ENCODE data around the gene PDPN. TPM values are rescaled to one million over a fixed set of nuclear protein-coding genes. Genes with fewer than 3 reads are reported as not detected.

The PDPN gene
- total and polyA plus RNA-seq, 2 of the 8 experiments (the other 6 are each of a cell fraction or from before 2014, with no cell fraction given): 44.7 to 169 TPM

DNA sequence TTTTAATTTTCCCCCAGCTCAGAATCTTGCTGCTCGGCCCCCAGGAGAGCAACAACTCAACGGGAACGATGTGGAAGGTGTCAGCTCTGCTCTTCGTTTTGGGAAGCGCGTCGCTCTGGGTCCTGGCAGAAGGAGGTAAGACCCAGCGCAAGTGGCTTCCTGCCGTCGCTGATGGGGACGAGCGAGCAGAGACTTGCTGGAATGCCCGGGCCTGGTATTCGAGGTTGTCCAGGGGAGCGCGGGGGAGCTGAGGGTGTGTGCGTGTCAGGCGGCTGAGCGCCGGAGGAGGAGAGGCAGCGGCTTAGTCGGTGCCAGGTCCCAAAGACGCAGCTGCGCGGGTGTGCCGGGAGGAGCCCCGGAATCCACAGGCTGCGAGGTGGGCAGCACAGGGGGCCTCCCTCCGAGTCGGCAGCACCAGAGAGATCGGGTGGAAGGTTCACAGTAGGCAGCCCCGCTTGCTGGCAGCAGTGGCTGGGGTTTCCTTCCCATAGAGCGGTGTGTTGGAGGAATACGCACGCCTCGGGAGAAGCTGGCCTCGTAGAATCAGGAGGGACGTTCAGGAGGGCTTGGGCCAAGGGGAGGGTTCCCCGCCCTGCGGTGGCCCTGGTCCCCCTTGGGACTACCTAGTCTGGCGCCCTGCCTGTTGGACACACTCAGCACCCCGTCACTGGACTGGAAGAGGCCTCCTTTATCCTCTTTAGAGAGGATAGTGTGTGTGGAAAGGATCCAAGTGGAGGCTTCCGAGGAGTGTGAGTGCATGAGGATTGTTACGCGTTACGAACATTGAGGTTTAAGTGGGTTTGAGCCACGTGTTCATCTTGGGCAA, 547 bp downstream of the PDPN start (continued):
- TF ChIP-seq PHF8 (conservative IDR thresholded peaks at IDR 0.05; ENCODE audit: low read depth, low read length) (0 out of 2 replicates have a peak, but pooled peaks have one; percentile 9), EZH2 (IDR thresholded peaks at IDR 0.05; ENCODE audit: low read depth, low read length, severe bottlenecking) (no peak), POU5F1 (IDR thresholded peaks at IDR 0.05; ENCODE audit: low read depth, low read length) (no peak), SIRT6 (IDR thresholded peaks at IDR 0.05; ENCODE audit: low read length) (no peak), JUN (IDR thresholded peaks at IDR 0.05; ENCODE audit: low read depth, low read length) (no peak), KDM4A (IDR thresholded peaks at IDR 0.05; ENCODE audit: low read depth, low read length, severe bottlenecking) (peak; percentile 53), BRCA1 (IDR thresholded peaks at IDR 0.05; ENCODE audit: low read depth, low read length) (no peak), RFX5 (IDR thresholded peaks at IDR 0.05; ENCODE audit: borderline replicate concordance, low read depth, low read length) (no peak), SP4 (IDR thresholded peaks at IDR 0.05; ENCODE audit: low read length) (no peak)
- TF ChIP-seq, protein P1, sequence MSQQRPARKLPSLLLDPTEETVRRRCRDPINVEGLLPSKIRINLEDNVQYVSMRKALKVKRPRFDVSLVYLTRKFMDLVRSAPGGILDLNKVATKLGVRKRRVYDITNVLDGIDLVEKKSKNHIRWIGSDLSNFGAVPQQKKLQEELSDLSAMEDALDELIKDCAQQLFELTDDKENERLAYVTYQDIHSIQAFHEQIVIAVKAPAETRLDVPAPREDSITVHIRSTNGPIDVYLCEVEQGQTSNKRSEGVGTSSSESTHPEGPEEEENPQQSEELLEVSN (IDR thresholded peaks at IDR 0.05): no peak
- TF ChIP-seq, protein P2, sequence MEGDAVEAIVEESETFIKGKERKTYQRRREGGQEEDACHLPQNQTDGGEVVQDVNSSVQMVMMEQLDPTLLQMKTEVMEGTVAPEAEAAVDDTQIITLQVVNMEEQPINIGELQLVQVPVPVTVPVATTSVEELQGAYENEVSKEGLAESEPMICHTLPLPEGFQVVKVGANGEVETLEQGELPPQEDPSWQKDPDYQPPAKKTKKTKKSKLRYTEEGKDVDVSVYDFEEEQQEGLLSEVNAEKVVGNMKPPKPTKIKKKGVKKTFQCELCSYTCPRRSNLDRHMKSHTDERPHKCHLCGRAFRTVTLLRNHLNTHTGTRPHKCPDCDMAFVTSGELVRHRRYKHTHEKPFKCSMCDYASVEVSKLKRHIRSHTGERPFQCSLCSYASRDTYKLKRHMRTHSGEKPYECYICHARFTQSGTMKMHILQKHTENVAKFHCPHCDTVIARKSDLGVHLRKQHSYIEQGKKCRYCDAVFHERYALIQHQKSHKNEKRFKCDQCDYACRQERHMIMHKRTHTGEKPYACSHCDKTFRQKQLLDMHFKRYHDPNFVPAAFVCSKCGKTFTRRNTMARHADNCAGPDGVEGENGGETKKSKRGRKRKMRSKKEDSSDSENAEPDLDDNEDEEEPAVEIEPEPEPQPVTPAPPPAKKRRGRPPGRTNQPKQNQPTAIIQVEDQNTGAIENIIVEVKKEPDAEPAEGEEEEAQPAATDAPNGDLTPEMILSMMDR (IDR thresholded peaks at IDR 0.05; ENCODE audit: control extremely low read depth in 1 of 3, insufficient read depth in 1 of 3, low read depth in 1 of 3, low read length in 3 of 3): no peak
